Measurements from ENCODE around the gene PSD. TPM values are rescaled to one million over a fixed set of nuclear protein-coding genes. Genes with fewer than 3 reads are reported as not detected.

The PSD gene
- total RNA-seq, 1 experiment from 2014 or later = 3.4 TPM

DNA sequence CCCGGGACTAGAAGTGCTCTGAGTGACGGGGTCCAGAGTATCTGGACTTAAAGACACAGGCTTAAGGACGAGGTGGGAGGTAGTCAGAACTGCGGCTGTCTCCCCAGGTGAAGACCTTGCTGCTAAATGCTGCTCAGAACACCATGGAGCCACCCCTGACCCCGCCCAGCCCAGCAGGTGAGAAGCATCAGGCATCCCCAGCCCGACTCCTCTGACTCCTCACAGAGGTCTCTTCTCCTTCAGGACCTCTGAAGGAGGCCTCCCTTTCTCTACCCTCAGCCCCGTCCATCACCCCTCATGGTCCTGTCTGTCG, 17.3 kb downstream of the PSD start:
- no peak overlapping the region; a peak in 1 of 5 replicates for H3K4me3 Mint-ChIP-seq
- Histone ChIP-seq H3K56ac (ENCODE audit: insufficient read length, low read depth, low read length) (no peak overlapping the region), H3K23me2 (ENCODE audit: insufficient read length, low read depth, low read length, poor library complexity, severe bottlenecking) (no peaks in the 10 kb centered on the region), H4K8ac (replicated peaks; ENCODE audit: insufficient read length, low read depth, low read length) (no peak overlapping the region), H2BK15ac (ENCODE audit: low read depth, low read length) (no peak overlapping the region), H3K4me2 (ENCODE audit: insufficient read depth, insufficient read length, low read length) (no peak overlapping the region), H2BK5ac (ENCODE audit: insufficient read length, low read length) (no peak overlapping the region), H3K27me3 (ENCODE audit: insufficient read depth, low read length) (no peaks in the 10 kb centered on the region), H2AK5ac (ENCODE audit: insufficient read length, low read length) (no peak overlapping the region), H3T11ph (ENCODE audit: low read length) (no peak overlapping the region), H4K20me1 (ENCODE audit: control insufficient read depth, insufficient read depth, insufficient read length) (no peaks in the 10 kb centered on the region), H4K91ac (ENCODE audit: insufficient read length, low read depth, low read length) (no peak overlapping the region), H3K79me2 (ENCODE audit: insufficient read depth, low read length) (no peaks in the 10 kb centered on the region), H3K9ac (ENCODE audit: extremely low read depth, insufficient read length, low read length) (no peak overlapping the region), H2BK120ac (ENCODE audit: low read depth, low read length, poor library complexity, severe bottlenecking) (no peak overlapping the region), H3K79me1 (ENCODE audit: insufficient read depth, low read depth, low read length, poor library complexity, severe bottlenecking) (no peaks in the 10 kb centered on the region), H3K18ac (ENCODE audit: insufficient read length, low read depth, low read length) (no peak overlapping the region), H3K4ac (ENCODE audit: low read depth, low read length) (no peak overlapping the region), H2BK20ac (ENCODE audit: low read depth, low read length, poor library complexity, severe bottlenecking) (no peak overlapping the region), H3K14ac (ENCODE audit: insufficient read depth, low read length) (no peak overlapping the region), H4K5ac (ENCODE audit: insufficient read length, low read depth, low read length) (no peak overlapping the region), H3K27ac (ENCODE audit: insufficient read length, low read depth, low read length) (no peak overlapping the region), H3K23ac (ENCODE audit: insufficient read length, low read depth, low read length) (no peak overlapping the region), H3K9me3 (ENCODE audit: control insufficient read depth, low read depth, low read length) (no peaks in the 10 kb centered on the region), H2BK12ac (ENCODE audit: insufficient read length, low read depth, low read length) (no peak overlapping the region), H3K4me1 (ENCODE audit: insufficient read depth, low read length) (no peaks in the 10 kb centered on the region), H2AFZ (ENCODE audit: low read length) (no peak overlapping the region)
- no peak for DNase-seq
- WGBS (ENCODE audit: extremely low coverage, insufficient read length, low lambda C conversion rate) = no CpG with 5 or more reads among the region's 8 CpGs
- TF ChIP-seq, protein P1, sequence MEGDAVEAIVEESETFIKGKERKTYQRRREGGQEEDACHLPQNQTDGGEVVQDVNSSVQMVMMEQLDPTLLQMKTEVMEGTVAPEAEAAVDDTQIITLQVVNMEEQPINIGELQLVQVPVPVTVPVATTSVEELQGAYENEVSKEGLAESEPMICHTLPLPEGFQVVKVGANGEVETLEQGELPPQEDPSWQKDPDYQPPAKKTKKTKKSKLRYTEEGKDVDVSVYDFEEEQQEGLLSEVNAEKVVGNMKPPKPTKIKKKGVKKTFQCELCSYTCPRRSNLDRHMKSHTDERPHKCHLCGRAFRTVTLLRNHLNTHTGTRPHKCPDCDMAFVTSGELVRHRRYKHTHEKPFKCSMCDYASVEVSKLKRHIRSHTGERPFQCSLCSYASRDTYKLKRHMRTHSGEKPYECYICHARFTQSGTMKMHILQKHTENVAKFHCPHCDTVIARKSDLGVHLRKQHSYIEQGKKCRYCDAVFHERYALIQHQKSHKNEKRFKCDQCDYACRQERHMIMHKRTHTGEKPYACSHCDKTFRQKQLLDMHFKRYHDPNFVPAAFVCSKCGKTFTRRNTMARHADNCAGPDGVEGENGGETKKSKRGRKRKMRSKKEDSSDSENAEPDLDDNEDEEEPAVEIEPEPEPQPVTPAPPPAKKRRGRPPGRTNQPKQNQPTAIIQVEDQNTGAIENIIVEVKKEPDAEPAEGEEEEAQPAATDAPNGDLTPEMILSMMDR (conservative IDR thresholded peaks at IDR 0.05) = no peak
- H3K36me3 Mint-ChIP-seq (ENCODE audit: insufficient read depth in 1 of 3, low read depth in 3 of 3) = peaks cover 1 to 31% (median 19%) of the 10 kb centered on the region in 3 experiments; a peak in 5 of 7 replicates
- peaks cover 46% of the 10 kb centered on the region for H3K27me3 Mint-ChIP-seq (ENCODE audit: low read depth)
- no peaks in the 10 kb centered on the region for H3K9me3 Mint-ChIP-seq
- peak overlapping the region in 1 of 3 experiments; percentile 59; a peak in 1 of 7 replicates for H3K27ac Mint-ChIP-seq
- peaks cover 6 to 18% of the 10 kb centered on the region in 2 experiments for H3K4me1 Mint-ChIP-seq

Data from H9 (cell line).